Measurements from ENCODE around the gene SLC12A9.
"Not testable (repeated sequence)": the region's sequence is repeated elsewhere in the genome, so short reads cannot be mapped to it uniquely, and the experiment has no call there.

The SLC12A9 gene

DNA sequence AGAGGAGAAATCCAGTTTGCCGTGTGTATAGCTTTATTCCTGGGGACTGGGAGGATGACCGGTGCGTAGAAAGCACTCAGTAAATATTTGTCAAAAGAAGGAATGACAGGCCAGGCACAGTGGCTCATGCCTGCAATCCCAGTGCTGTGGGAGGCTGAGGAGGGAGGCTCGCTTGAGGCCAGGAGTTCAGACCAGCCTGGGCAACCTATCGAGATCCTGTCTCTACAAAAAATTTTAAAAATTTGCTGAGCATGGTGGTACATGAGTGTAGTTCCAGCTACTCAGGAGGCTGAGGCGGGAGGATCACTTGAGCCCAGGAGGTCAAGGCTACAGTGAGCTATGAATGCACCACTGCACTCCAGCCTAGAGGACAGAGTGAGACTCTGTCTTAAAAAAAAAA is 41.0 kb upstream of the SLC12A9 start:
- Histone ChIP-seq H3K9me2 (ENCODE audit: low read depth, low read length) (no peaks in the 10 kb centered on the region), H2AFZ (ENCODE audit: low read length) (no peak overlapping the region), H3K36me3 (ENCODE audit: insufficient read depth, low read length) (no peaks in the 10 kb centered on the region), H4K20me1 (ENCODE audit: insufficient read depth, low read length) (no peaks in the 10 kb centered on the region), H3K4me3 (ENCODE audit: low read depth, low read length, poor library complexity, severe bottlenecking) (no peak overlapping the region), H3K27ac (ENCODE audit: low read depth, low read length, poor library complexity, severe bottlenecking) (no peak overlapping the region), H3K9me3 (ENCODE audit: low read length) (no peaks in the 10 kb centered on the region), H3K4me1 (ENCODE audit: insufficient read depth, low read length, severe bottlenecking) (no peaks in the 10 kb centered on the region), H3K9ac (ENCODE audit: low read length) (no peak overlapping the region), H3K27me3 (ENCODE audit: insufficient read depth, low read length) (no peaks in the 10 kb centered on the region), H3K4me2 (ENCODE audit: low read length) (no peak overlapping the region), H3F3A (ENCODE audit: insufficient read depth, low read length) (no peaks in the 10 kb centered on the region), H3K79me2 (ENCODE audit: insufficient read depth, low read length) (no peaks in the 10 kb centered on the region)
- TF ChIP-seq EZH2 (IDR thresholded peaks at IDR 0.05; ENCODE audit: borderline replicate concordance, low read length) = no peak
- TF ChIP-seq, protein P1, sequence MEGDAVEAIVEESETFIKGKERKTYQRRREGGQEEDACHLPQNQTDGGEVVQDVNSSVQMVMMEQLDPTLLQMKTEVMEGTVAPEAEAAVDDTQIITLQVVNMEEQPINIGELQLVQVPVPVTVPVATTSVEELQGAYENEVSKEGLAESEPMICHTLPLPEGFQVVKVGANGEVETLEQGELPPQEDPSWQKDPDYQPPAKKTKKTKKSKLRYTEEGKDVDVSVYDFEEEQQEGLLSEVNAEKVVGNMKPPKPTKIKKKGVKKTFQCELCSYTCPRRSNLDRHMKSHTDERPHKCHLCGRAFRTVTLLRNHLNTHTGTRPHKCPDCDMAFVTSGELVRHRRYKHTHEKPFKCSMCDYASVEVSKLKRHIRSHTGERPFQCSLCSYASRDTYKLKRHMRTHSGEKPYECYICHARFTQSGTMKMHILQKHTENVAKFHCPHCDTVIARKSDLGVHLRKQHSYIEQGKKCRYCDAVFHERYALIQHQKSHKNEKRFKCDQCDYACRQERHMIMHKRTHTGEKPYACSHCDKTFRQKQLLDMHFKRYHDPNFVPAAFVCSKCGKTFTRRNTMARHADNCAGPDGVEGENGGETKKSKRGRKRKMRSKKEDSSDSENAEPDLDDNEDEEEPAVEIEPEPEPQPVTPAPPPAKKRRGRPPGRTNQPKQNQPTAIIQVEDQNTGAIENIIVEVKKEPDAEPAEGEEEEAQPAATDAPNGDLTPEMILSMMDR (IDR thresholded peaks at IDR 0.05; ENCODE audit: low read length) = no peak

DNA sequence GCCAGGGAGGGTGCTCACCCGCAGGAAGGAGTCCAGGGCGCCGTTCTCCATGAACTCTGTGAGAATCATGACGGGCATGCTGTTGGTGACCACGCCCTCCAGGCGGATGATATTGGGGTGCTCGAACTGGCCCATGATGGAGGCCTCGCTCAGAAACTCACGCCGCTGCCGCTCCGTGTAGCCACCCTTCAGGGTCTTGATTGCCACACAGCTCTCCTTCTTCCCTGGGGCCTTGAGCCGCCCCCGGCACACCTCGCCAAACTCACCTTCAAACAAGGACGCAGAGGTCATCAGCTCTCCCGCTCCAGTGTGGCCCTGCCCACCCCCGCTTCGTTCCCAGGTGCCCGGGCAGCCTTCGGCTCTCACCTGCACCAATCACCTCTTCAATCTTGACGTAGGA is 39.8 kb upstream of the SLC12A9 start:
- Histone ChIP-seq H3K36me3 (ENCODE audit: insufficient read depth, low read length) (no peaks in the 10 kb centered on the region), H3K4me1 (ENCODE audit: insufficient read depth, low read length, severe bottlenecking) (no peaks in the 10 kb centered on the region), H3K4me2 (ENCODE audit: low read length) (no peak overlapping the region), H3K9ac (ENCODE audit: low read length) (no peak overlapping the region), H3K27ac (ENCODE audit: low read depth, low read length, poor library complexity, severe bottlenecking) (no peak overlapping the region), H2AFZ (ENCODE audit: low read length) (no peak overlapping the region), H3F3A (ENCODE audit: insufficient read depth, low read length) (no peaks in the 10 kb centered on the region), H3K4me3 (ENCODE audit: low read depth, low read length, poor library complexity, severe bottlenecking) (no peak overlapping the region), H3K9me2 (ENCODE audit: low read depth, low read length) (no peaks in the 10 kb centered on the region), H4K20me1 (ENCODE audit: insufficient read depth, low read length) (no peaks in the 10 kb centered on the region), H3K79me2 (ENCODE audit: insufficient read depth, low read length) (no peaks in the 10 kb centered on the region), H3K27me3 (ENCODE audit: insufficient read depth, low read length) (peaks cover 4% of the 10 kb centered on the region; the same call in 1 of the 2 replicates), H3K9me3 (ENCODE audit: low read length) (no peaks in the 10 kb centered on the region)
- TF ChIP-seq, protein P1 (IDR thresholded peaks at IDR 0.05; ENCODE audit: low read length) = no peak
- no peak for TF ChIP-seq EZH2 (IDR thresholded peaks at IDR 0.05; ENCODE audit: borderline replicate concordance, low read length)

DNA sequence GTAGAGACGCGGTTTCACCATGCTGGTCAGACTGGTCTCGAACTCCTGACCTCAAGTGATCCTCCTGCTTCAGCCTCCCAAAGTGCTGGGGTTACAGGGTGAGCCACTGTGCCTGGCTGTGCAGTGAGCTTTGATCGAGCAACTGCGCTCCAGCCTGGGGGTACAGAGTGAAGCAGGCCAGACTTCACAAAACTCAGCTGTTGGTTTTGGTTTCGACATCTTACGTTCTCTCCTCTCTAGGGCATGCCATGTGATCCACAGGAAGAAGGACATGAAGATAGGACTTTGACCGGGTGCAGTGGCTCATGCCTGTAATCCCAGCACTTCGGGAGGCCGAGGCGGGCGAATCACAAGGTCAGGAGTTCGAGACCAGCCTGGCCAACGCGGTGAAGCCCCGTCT is 36.0 kb upstream of the SLC12A9 start:
- H3K9me3 ChIP-seq (ENCODE audit: low read length); H3K9ac ChIP-seq (ENCODE audit: low read length); H3K9me2 ChIP-seq (ENCODE audit: low read depth, low read length); H2AFZ ChIP-seq (ENCODE audit: low read length); H3K27me3 ChIP-seq (ENCODE audit: insufficient read depth, low read length); H3K4me1 ChIP-seq (ENCODE audit: insufficient read depth, low read length, severe bottlenecking); H4K20me1 ChIP-seq (ENCODE audit: insufficient read depth, low read length); H3K27ac ChIP-seq (ENCODE audit: low read depth, low read length, poor library complexity, severe bottlenecking); H3F3A ChIP-seq (ENCODE audit: insufficient read depth, low read length); H3K36me3 ChIP-seq (ENCODE audit: insufficient read depth, low read length); H3K4me3 ChIP-seq (ENCODE audit: low read depth, low read length, poor library complexity, severe bottlenecking); H3K79me2 ChIP-seq (ENCODE audit: insufficient read depth, low read length); H3K4me2 ChIP-seq (ENCODE audit: low read length): not testable (repeated sequence)

DNA sequence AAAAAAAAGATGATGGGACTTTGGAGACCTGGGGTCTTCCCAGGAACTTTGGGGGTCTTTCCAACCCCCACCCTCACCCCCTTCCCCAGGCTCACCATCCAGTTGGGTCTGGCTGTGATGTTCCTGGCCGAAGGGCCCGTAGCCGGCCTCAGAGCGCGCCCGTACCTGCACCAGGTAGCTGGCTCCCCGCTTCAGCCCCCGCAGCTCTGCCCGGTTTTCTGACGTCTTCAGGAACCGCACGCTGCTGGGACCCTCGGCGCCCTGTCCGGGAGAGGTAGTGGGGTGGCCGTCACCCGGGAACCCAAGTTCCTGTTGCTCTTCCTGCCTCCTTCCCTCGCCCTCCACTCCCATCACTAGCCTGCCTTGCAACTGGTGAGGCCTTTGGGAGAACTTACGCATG is 35.4 kb upstream of the SLC12A9 start:
- H3K4me3 ChIP-seq (ENCODE audit: low read depth, low read length, poor library complexity, severe bottlenecking) = no peak overlapping the region
- no peaks in the 10 kb centered on the region for H3K9me3 ChIP-seq (ENCODE audit: low read length)
- no peak overlapping the region for H3K4me2 ChIP-seq (ENCODE audit: low read length)
- no peaks in the 10 kb centered on the region for H3K36me3 ChIP-seq (ENCODE audit: insufficient read depth, low read length)
- no peaks in the 10 kb centered on the region for H3K9me2 ChIP-seq (ENCODE audit: low read depth, low read length)
- TF ChIP-seq, protein P1 (IDR thresholded peaks at IDR 0.05; ENCODE audit: low read length) = no peak
- no peak for TF ChIP-seq EZH2 (IDR thresholded peaks at IDR 0.05; ENCODE audit: borderline replicate concordance, low read length)
- H3K27me3 ChIP-seq (ENCODE audit: insufficient read depth, low read length) = peaks cover 4% of the 10 kb centered on the region; the same call in 1 of the 2 replicates
- no peaks in the 10 kb centered on the region for H3F3A ChIP-seq (ENCODE audit: insufficient read depth, low read length)
- no peak overlapping the region for H3K27ac ChIP-seq (ENCODE audit: low read depth, low read length, poor library complexity, severe bottlenecking)
- H3K9ac ChIP-seq (ENCODE audit: low read length) = no peak overlapping the region
- H3K4me1 ChIP-seq (ENCODE audit: insufficient read depth, low read length, severe bottlenecking) = no peaks in the 10 kb centered on the region
- no peak overlapping the region for H2AFZ ChIP-seq (ENCODE audit: low read length)
- H4K20me1 ChIP-seq (ENCODE audit: insufficient read depth, low read length) = no peaks in the 10 kb centered on the region
- H3K79me2 ChIP-seq (ENCODE audit: insufficient read depth, low read length) = no peaks in the 10 kb centered on the region
